Measurements from ENCODE around the gene PPP2R5B.

Gene PPP2R5B

GRCh38 chr11:64959498-64959897, 35.0 kb downstream of the PPP2R5B start:
- DNase-seq = no peak
- Histone ChIP-seq H3K14ac (ENCODE audit: low read length) (no peak overlapping the region), H3K79me2 (ENCODE audit: control insufficient read depth, insufficient read depth, low read length, poor library complexity) (no peaks in the 10 kb centered on the region), H3K4me1 (ENCODE audit: control insufficient read depth in 1 of 2, insufficient read depth in 2 of 2, low read length in 2 of 2) (no peaks in the 10 kb centered on the region), H3K4ac (ENCODE audit: low read depth, low read length) (no peak overlapping the region), H4K91ac (ENCODE audit: low read depth, low read length) (no peak overlapping the region), H2AK5ac (ENCODE audit: low read length) (no peak overlapping the region), H2BK5ac (ENCODE audit: low read depth, low read length, poor library complexity) (no peak overlapping the region), H4K8ac (ENCODE audit: low read depth, low read length) (no peak overlapping the region), H2AFZ (ENCODE audit: insufficient read depth, low read length, poor library complexity) (no peak overlapping the region), H3K18ac (ENCODE audit: low read length) (no peak overlapping the region), H2BK12ac (ENCODE audit: low read length) (no peak overlapping the region), H3K27me3 (ENCODE audit: insufficient read depth, low read length) (no peaks in the 10 kb centered on the region), H3K4me2 (ENCODE audit: low read length) (no peak overlapping the region), H3K4me3 (ENCODE audit: low read depth, low read length) (no peak overlapping the region), H3K79me1 (ENCODE audit: low read length) (no peaks in the 10 kb centered on the region), H3K9ac (ENCODE audit: low read length) (no peak overlapping the region), H3K27ac (ENCODE audit: low read depth, low read length) (no peak overlapping the region), H3K36me3 (ENCODE audit: control insufficient read depth in 1 of 2, insufficient read depth in 2 of 2, low read length in 2 of 2) (no peaks in the 10 kb centered on the region), H4K12ac (ENCODE audit: low read depth, low read length) (no peak overlapping the region), H2BK120ac (ENCODE audit: insufficient read depth, low read length, poor library complexity) (no peak overlapping the region), H3K9me3 (ENCODE audit: insufficient read depth, low read depth, low read length) (no peaks in the 10 kb centered on the region), H3K23ac (ENCODE audit: low read length) (no peak overlapping the region)
- no CpG with 5 or more reads among the region's 3 CpGs for WGBS (ENCODE audit: extremely low coverage, insufficient coverage, insufficient read length)

DNA sequence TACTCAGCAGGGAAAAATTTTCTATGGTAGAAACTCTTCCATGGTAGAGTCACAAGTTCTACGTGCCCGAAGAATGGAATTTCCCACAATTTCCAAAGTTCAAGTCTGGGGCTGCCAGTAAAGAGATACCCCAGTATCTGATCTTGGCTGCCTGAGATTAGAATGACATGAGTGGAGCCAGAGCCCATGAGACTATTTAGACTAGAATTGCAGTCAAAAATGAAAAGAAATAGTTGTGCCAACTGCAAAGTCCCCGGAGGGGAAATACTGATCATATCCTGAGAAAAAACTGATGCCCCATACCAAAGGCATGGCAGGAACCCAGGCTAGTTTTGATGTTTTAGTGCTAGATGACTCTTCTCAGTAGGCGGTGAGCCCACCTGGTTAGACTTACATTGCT, 36.2 kb downstream of the PPP2R5B start:
- Histone ChIP-seq H2AFZ (ENCODE audit: insufficient read depth, low read length, poor library complexity) (no peak overlapping the region), H3K4me2 (ENCODE audit: low read length) (no peak overlapping the region), H4K8ac (ENCODE audit: low read depth, low read length) (no peak overlapping the region), H3K36me3 (ENCODE audit: control insufficient read depth in 1 of 2, insufficient read depth in 2 of 2, low read length in 2 of 2) (no peaks in the 10 kb centered on the region), H3K27me3 (ENCODE audit: insufficient read depth, low read length) (no peaks in the 10 kb centered on the region), H3K4me1 (ENCODE audit: control insufficient read depth in 1 of 2, insufficient read depth in 2 of 2, low read length in 2 of 2) (no peaks in the 10 kb centered on the region), H3K18ac (ENCODE audit: low read length) (no peak overlapping the region), H3K14ac (ENCODE audit: low read length) (no peak overlapping the region), H3K4me3 (ENCODE audit: low read depth, low read length) (no peak overlapping the region), H4K91ac (ENCODE audit: low read depth, low read length) (no peak overlapping the region), H2BK12ac (ENCODE audit: low read length) (no peak overlapping the region), H2BK120ac (ENCODE audit: insufficient read depth, low read length, poor library complexity) (no peak overlapping the region), H4K12ac (ENCODE audit: low read depth, low read length) (no peak overlapping the region), H2AK5ac (ENCODE audit: low read length) (no peak overlapping the region), H2BK5ac (ENCODE audit: low read depth, low read length, poor library complexity) (no peak overlapping the region), H3K27ac (ENCODE audit: low read depth, low read length) (no peak overlapping the region), H3K4ac (ENCODE audit: low read depth, low read length) (no peak overlapping the region), H3K79me2 (ENCODE audit: control insufficient read depth, insufficient read depth, low read length, poor library complexity) (no peaks in the 10 kb centered on the region), H3K23ac (ENCODE audit: low read length) (no peak overlapping the region), H3K79me1 (ENCODE audit: low read length) (no peaks in the 10 kb centered on the region), H3K9me3 (ENCODE audit: insufficient read depth, low read depth, low read length) (no peaks in the 10 kb centered on the region), H3K9ac (ENCODE audit: low read length) (no peak overlapping the region)
- no CpG with 5 or more reads among the region's 4 CpGs for WGBS (ENCODE audit: extremely low coverage, insufficient coverage, insufficient read length)
- DNase-seq = peak in 1 of 2 donors; percentile 20

GRCh38 chr11:64963072-64963631, 38.7 kb downstream of the PPP2R5B start:
- Histone ChIP-seq H4K8ac (ENCODE audit: low read depth, low read length) (no peak overlapping the region), H3K27me3 (ENCODE audit: insufficient read depth, low read length) (no peaks in the 10 kb centered on the region), H3K4ac (ENCODE audit: low read depth, low read length) (no peak overlapping the region), H2BK12ac (ENCODE audit: low read length) (no peak overlapping the region), H2AFZ (ENCODE audit: insufficient read depth, low read length, poor library complexity) (no peak overlapping the region), H3K4me1 (ENCODE audit: control insufficient read depth in 1 of 2, insufficient read depth in 2 of 2, low read length in 2 of 2) (no peaks in the 10 kb centered on the region), H3K36me3 (ENCODE audit: control insufficient read depth in 1 of 2, insufficient read depth in 2 of 2, low read length in 2 of 2) (no peaks in the 10 kb centered on the region), H3K9me3 (ENCODE audit: insufficient read depth, low read depth, low read length) (no peaks in the 10 kb centered on the region), H3K79me2 (ENCODE audit: control insufficient read depth, insufficient read depth, low read length, poor library complexity) (no peaks in the 10 kb centered on the region), H3K23ac (ENCODE audit: low read length) (no peak overlapping the region), H4K91ac (ENCODE audit: low read depth, low read length) (no peak overlapping the region), H3K4me3 (ENCODE audit: low read depth, low read length) (no peak overlapping the region), H3K9ac (ENCODE audit: low read length) (no peak overlapping the region), H3K18ac (ENCODE audit: low read length) (no peak overlapping the region), H2BK120ac (ENCODE audit: insufficient read depth, low read length, poor library complexity) (no peak overlapping the region), H2AK5ac (ENCODE audit: low read length) (no peak overlapping the region), H3K27ac (ENCODE audit: low read depth, low read length) (no peak overlapping the region), H3K4me2 (ENCODE audit: low read length) (no peak overlapping the region), H4K12ac (ENCODE audit: low read depth, low read length) (no peak overlapping the region), H3K79me1 (ENCODE audit: low read length) (no peaks in the 10 kb centered on the region), H3K14ac (ENCODE audit: low read length) (no peak overlapping the region), H2BK5ac (ENCODE audit: low read depth, low read length, poor library complexity) (no peak overlapping the region)
- WGBS (ENCODE audit: extremely low coverage, insufficient coverage, insufficient read length) = no CpG with 5 or more reads among the region's 5 CpGs
- DNase-seq = no peak

DNA sequence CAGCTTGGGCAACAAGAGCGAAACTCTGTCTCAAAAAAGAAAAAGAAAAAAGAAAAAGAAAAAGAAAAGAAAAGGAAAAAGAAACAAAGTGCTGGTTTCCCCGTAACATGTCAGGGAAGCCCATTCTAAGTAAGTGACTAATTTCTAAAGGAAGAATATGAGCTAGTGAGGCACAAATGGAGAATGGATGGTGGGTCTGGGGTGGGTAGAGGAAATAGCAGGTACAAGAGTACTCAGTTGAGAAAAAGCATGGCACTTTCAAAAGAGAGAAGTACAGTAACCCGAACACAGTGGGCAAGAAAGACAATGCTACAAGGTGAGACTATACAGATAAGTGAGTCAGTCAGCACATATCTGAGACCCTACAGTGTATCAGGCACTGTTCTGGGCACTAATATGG, 42.9 kb downstream of the PPP2R5B start:
- no peak overlapping the region for H2AK5ac ChIP-seq (ENCODE audit: low read length)
- no peak overlapping the region for H3K4ac ChIP-seq (ENCODE audit: low read depth, low read length)
- no peaks in the 10 kb centered on the region for H3K79me1 ChIP-seq (ENCODE audit: low read length)
- no peaks in the 10 kb centered on the region for H3K36me3 ChIP-seq (ENCODE audit: control insufficient read depth in 1 of 2, insufficient read depth in 2 of 2, low read length in 2 of 2)
- no peaks in the 10 kb centered on the region for H3K9me3 ChIP-seq (ENCODE audit: insufficient read depth, low read depth, low read length)
- H3K79me2 ChIP-seq (ENCODE audit: control insufficient read depth, insufficient read depth, low read length, poor library complexity) = no peaks in the 10 kb centered on the region
- no peak overlapping the region for H3K18ac ChIP-seq (ENCODE audit: low read length)
- no peak overlapping the region for H3K23ac ChIP-seq (ENCODE audit: low read length)
- no CpG with 5 or more reads among the region's 3 CpGs for WGBS (ENCODE audit: extremely low coverage, insufficient coverage, insufficient read length)
- no peak overlapping the region for H4K12ac ChIP-seq (ENCODE audit: low read depth, low read length)
- no peak overlapping the region for H3K27ac ChIP-seq (ENCODE audit: low read depth, low read length)
- no peak for DNase-seq
- no peaks in the 10 kb centered on the region for H3K27me3 ChIP-seq (ENCODE audit: insufficient read depth, low read length)
- H3K4me1 ChIP-seq (ENCODE audit: control insufficient read depth in 1 of 2, insufficient read depth in 2 of 2, low read length in 2 of 2) = no peaks in the 10 kb centered on the region
- H4K91ac ChIP-seq (ENCODE audit: low read depth, low read length) = no peak overlapping the region
- no peak overlapping the region for H2BK120ac ChIP-seq (ENCODE audit: insufficient read depth, low read length, poor library complexity)
- no peak overlapping the region for H2BK5ac ChIP-seq (ENCODE audit: low read depth, low read length, poor library complexity)
- no peak overlapping the region for H4K8ac ChIP-seq (ENCODE audit: low read depth, low read length)
- H3K9ac ChIP-seq (ENCODE audit: low read length) = no peak overlapping the region
- no peak overlapping the region for H2BK12ac ChIP-seq (ENCODE audit: low read length)
- H2AFZ ChIP-seq (ENCODE audit: insufficient read depth, low read length, poor library complexity) = no peak overlapping the region
- no peak overlapping the region for H3K14ac ChIP-seq (ENCODE audit: low read length)
- H3K4me2 ChIP-seq (ENCODE audit: low read length) = no peak overlapping the region
- H3K4me3 ChIP-seq (ENCODE audit: low read depth, low read length) = no peak overlapping the region

Data from trophoblast cell (in vitro differentiated cells and primary cell).